ENCODE data around the gene ERG.

GRCh38 chr21:38356883-38357625, 141.2 kb downstream of the ERG start:
- no peak for TF ChIP-seq POLR2AphosphoS5 (IDR thresholded peaks at IDR 0.05; ENCODE audit: low read depth)
- no peak for TF ChIP-seq CTCF (conservative IDR thresholded peaks at IDR 0.05; ENCODE audit: low read depth in 2 of 2)
- no peak for TF ChIP-seq JUNB (IDR thresholded peaks at IDR 0.05; ENCODE audit: unreplicated experiment)
- no peak for TF ChIP-seq EZH2 (IDR thresholded peaks at IDR 0.05; ENCODE audit: low read depth, unreplicated experiment)
- TF ChIP-seq REST (IDR thresholded peaks at IDR 0.05; ENCODE audit: unreplicated experiment) = no peak
- TF ChIP-seq CREB1 (CRISPR knock-in tag; IDR thresholded peaks at IDR 0.05; ENCODE audit: low read depth) = no peak
